DND-41 (cell line): ENCODE data around the gene CUL5.

Source experiments
- ATAC-seq: fragments of 200-7000 bp; cut with Tn5 transposase; 3 replicates; pipeline ENCODE4 v1.9.1; 2021; ENCODE audit warnings: low read depth; ENCODE audit not compliant: insufficient read depth
- DNase-seq: peaks from one replicate; pipeline ENCODE4 v3.0.0-alpha.2; 2020
- H2AFZ ChIP-seq: 2 replicates; pipeline ENCODE4 v1.6.0; 2012; ENCODE audit warnings: low read depth, low read length
- H3K27ac ChIP-seq: 2 replicates; pipeline ENCODE4 v1.5.1; 2012; ENCODE audit warnings: low read length, inconsistent platforms
- H3K27me3 ChIP-seq: fragments of 200-600 bp; sonication (generic); 2 replicates; pipeline ENCODE4 v1.6.0; 2012; ENCODE audit warnings: low read length, mild to moderate bottlenecking, inconsistent platforms; ENCODE audit not compliant: insufficient read depth, poor library complexity
- H3K36me3 ChIP-seq: 2 replicates; pipeline ENCODE4 v1.5.1; 2012; ENCODE audit warnings: low read length, inconsistent platforms; ENCODE audit not compliant: insufficient read depth
- H3K4me1 ChIP-seq: 2 replicates; pipeline ENCODE4 v1.5.1; 2012; ENCODE audit warnings: mild to moderate bottlenecking, low read length; ENCODE audit not compliant: insufficient read depth
- H3K4me2 ChIP-seq: 2 replicates; pipeline ENCODE4 v1.6.0; 2012; ENCODE audit warnings: mild to moderate bottlenecking, moderate library complexity, low read length, inconsistent platforms; ENCODE audit not compliant: insufficient read depth
- H3K4me3 ChIP-seq, 2 experiments: fragments of 200-600 bp in 1 of 2; shearing (Covaris generic) in 1 of 2; 2 replicates each; pipeline ENCODE4 v1.5.1; 2012 to 2016; ENCODE audit warnings: inconsistent platforms in 2 of 2, low read length in 2 of 2, mild to moderate bottlenecking in 2 of 2, low read depth in 1 of 2, moderate library complexity in 1 of 2
- H3K79me2 ChIP-seq: 2 replicates; pipeline ENCODE4 v1.6.0; 2012; ENCODE audit warnings: low read length, inconsistent platforms; ENCODE audit not compliant: insufficient read depth
- H3K9ac ChIP-seq: 2 replicates; pipeline ENCODE4 v1.6.0; 2012; ENCODE audit warnings: low read depth, mild to moderate bottlenecking, inconsistent platforms, low read length, moderate library complexity
- H3K9me3 ChIP-seq: 2 replicates; pipeline ENCODE4 v1.5.1; 2012; ENCODE audit warnings: low read length, moderate library complexity, mild to moderate bottlenecking, inconsistent platforms; ENCODE audit not compliant: insufficient read depth, severe bottlenecking
- H4K20me1 ChIP-seq: 2 replicates; pipeline ENCODE4 v1.6.0; 2012; ENCODE audit warnings: low read length; ENCODE audit not compliant: insufficient read depth
- CTCF ChIP-seq: IDR thresholded peaks from 2 replicates; pipeline ENCODE4 v1.5.1; 2012; ENCODE audit warnings: borderline replicate concordance, low read length, moderate library complexity, mild to moderate bottlenecking; ENCODE audit not compliant: poor library complexity, severe bottlenecking; ENCODE audit errors: extremely low read depth
- EZH2 ChIP-seq: IDR thresholded peaks from 3 replicates; pipeline ENCODE4 v1.6.1; 2012; ENCODE audit warnings: borderline replicate concordance, low read depth, mild to moderate bottlenecking, moderate library complexity, low read length, inconsistent platforms; ENCODE audit not compliant: severe bottlenecking

The CUL5 gene

GRCh38 chr11:108069947-108070346 is 61.2 kb downstream of the CUL5 start:
- no peak overlapping the region for H3K27ac ChIP-seq
- no peak overlapping the region for H3K9ac ChIP-seq
- H2AFZ ChIP-seq = no peak overlapping the region
- peaks cover 3% of the 10 kb centered on the region; the same call in 1 of the 2 replicates for H4K20me1 ChIP-seq
- DNase-seq (no peak), ATAC-seq (peak; percentile 89)
- TF ChIP-seq EZH2 (no peak), CTCF (no peak)
- no peaks in the 10 kb centered on the region for H3K4me1 ChIP-seq
- no peak overlapping the region for H3K4me3 ChIP-seq
- H3K36me3 ChIP-seq = peaks cover 45% of the 10 kb centered on the region
- H3K9me3 ChIP-seq = no peaks in the 10 kb centered on the region
- H3K79me2 ChIP-seq = no peaks in the 10 kb centered on the region; the same call in 1 of the 2 replicates
- H3K4me2 ChIP-seq = no peak overlapping the region
- no peaks in the 10 kb centered on the region for H3K27me3 ChIP-seq

GRCh38 chr11:108084811-108085210 is 76.1 kb downstream of the CUL5 start:
- ATAC-seq = no peak
- H3K9ac ChIP-seq = no peak overlapping the region
- no peaks in the 10 kb centered on the region for H3K79me2 ChIP-seq
- H3K27me3 ChIP-seq = no peaks in the 10 kb centered on the region
- no peak overlapping the region for H2AFZ ChIP-seq
- no peak overlapping the region for H3K27ac ChIP-seq
- peaks cover 58% of the 10 kb centered on the region for H3K36me3 ChIP-seq
- H3K4me2 ChIP-seq = no peak overlapping the region
- no peak for TF ChIP-seq CTCF
- no peak for TF ChIP-seq EZH2
- no peak for DNase-seq
- H3K4me3 ChIP-seq = no peak overlapping the region
- no peaks in the 10 kb centered on the region for H4K20me1 ChIP-seq
- no peaks in the 10 kb centered on the region for H3K4me1 ChIP-seq
- no peaks in the 10 kb centered on the region for H3K9me3 ChIP-seq

GRCh38 chr11:108085672-108086071 is 77.0 kb downstream of the CUL5 start:
- Histone ChIP-seq H3K27me3 (no peaks in the 10 kb centered on the region), H3K9ac (no peak overlapping the region), H3K27ac (no peak overlapping the region), H2AFZ (no peak overlapping the region), H4K20me1 (no peaks in the 10 kb centered on the region), H3K4me3 (no peak overlapping the region), H3K4me2 (no peak overlapping the region), H3K9me3 (no peaks in the 10 kb centered on the region), H3K4me1 (no peaks in the 10 kb centered on the region), H3K79me2 (no peaks in the 10 kb centered on the region), H3K36me3 (peaks cover 49% of the 10 kb centered on the region)
- DNase-seq (no peak), ATAC-seq (no peak)
- TF ChIP-seq EZH2 = no peak
- TF ChIP-seq CTCF = no peak

GRCh38 chr11:108092134-108092533 is 83.4 kb downstream of the CUL5 start:
- Histone ChIP-seq H3K9ac (no peak overlapping the region), H3K4me3 (no peak overlapping the region), H2AFZ (no peak overlapping the region), H3K27me3 (no peaks in the 10 kb centered on the region), H3K36me3 (peaks cover 59% of the 10 kb centered on the region), H3K4me1 (no peaks in the 10 kb centered on the region), H3K9me3 (no peaks in the 10 kb centered on the region), H3K4me2 (no peak overlapping the region), H3K27ac (no peak overlapping the region), H3K79me2 (no peaks in the 10 kb centered on the region), H4K20me1 (no peaks in the 10 kb centered on the region)
- ATAC-seq = no peak
- DNase-seq = no peak
- no peak for TF ChIP-seq CTCF
- TF ChIP-seq EZH2 = no peak
